ENCODE results near the gene MDGA2.

Gene MDGA2

DNA sequence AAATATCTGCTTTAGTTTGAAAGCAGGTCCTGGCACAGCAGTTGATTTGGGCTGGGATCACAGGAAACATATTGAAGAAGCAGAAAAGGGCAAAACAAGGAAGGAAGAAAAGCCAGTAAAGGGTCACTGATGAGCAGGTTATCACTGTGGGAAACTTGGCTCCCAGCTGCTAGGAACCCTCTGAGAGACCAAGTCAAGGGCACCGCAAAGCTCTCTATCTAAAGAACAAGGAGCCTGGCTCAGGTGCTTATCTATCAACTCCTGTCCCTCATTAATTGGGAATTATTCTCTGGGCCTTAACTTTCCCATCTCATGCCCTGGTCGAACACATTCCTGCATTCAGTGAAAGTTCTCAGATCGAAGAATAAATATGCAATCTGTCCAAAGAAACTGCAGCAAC is 572.9 kb downstream of the MDGA2 start:
- H3K27me3 ChIP-seq (ENCODE audit: insufficient read depth, low read depth): no peaks in the 10 kb centered on the region
- TF ChIP-seq CTCF (conservative IDR thresholded peaks at IDR 0.05; ENCODE audit: low read depth, low read length): no peak

DNA sequence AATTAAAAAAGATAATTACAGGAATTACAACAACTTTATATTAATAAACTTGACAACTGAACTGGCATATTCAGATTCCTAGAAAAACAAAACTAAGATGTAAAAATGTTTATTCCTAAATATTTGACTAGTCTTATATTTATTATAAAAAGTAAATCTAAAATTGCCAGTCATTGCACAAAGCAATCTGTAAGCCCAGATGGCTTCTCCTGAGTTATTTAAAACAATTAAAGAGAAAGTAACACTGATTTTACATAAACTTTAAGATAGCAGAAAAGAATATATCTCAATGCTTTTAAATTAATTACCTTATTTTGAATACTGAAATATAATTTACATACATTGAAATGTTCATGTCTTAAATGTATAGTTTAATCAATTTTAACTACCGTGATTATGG is 589.7 kb downstream of the MDGA2 start:
- Histone ChIP-seq H3K9ac (no peak overlapping the region), H3K4me3 (IDR thresholded peaks at IDR 0.05; ENCODE audit: insufficient read depth, low read depth, low read length) (no peak overlapping the region), H3K79me2 (ENCODE audit: insufficient read depth, low read depth) (no peaks in the 10 kb centered on the region), H3K4me1 (ENCODE audit: low read depth, poor library complexity, severe bottlenecking) (no peaks in the 10 kb centered on the region), H4K20me1 (ENCODE audit: insufficient read depth) (no peaks in the 10 kb centered on the region), H3K36me3 (ENCODE audit: insufficient read depth) (no peaks in the 10 kb centered on the region), H3K27me3 (ENCODE audit: insufficient read depth, low read depth) (no peaks in the 10 kb centered on the region), H3K27ac (no peak overlapping the region), H3K4me2 (no peak overlapping the region), H2AFZ (ENCODE audit: low read depth) (no peak overlapping the region)
- no peak for TF ChIP-seq CTCF (conservative IDR thresholded peaks at IDR 0.05; ENCODE audit: low read depth, low read length)

More for the DNA sequence above, 572.9 kb downstream of the MDGA2 start:
- Histone ChIP-seq H3K4me1 (ENCODE audit: low read depth, poor library complexity, severe bottlenecking) (no peaks in the 10 kb centered on the region), H3K79me2 (ENCODE audit: insufficient read depth, low read depth) (no peaks in the 10 kb centered on the region), H3K36me3 (ENCODE audit: insufficient read depth) (no peaks in the 10 kb centered on the region), H3K4me2 (no peak overlapping the region), H4K20me1 (ENCODE audit: insufficient read depth) (no peaks in the 10 kb centered on the region), H2AFZ (ENCODE audit: low read depth) (no peak overlapping the region), H3K27ac (no peak overlapping the region), H3K4me3 (IDR thresholded peaks at IDR 0.05; ENCODE audit: insufficient read depth, low read depth, low read length) (no peak overlapping the region), H3K9ac (no peak overlapping the region)

- TF ChIP-seq CTCF (conservative IDR thresholded peaks at IDR 0.05; ENCODE audit: low read depth, low read length): no peak
- no peaks in the 10 kb centered on the region for H3K79me2 ChIP-seq (ENCODE audit: insufficient read depth, low read depth)
- no peak overlapping the region for H3K4me2 ChIP-seq
- no peaks in the 10 kb centered on the region for H4K20me1 ChIP-seq (ENCODE audit: insufficient read depth)
- H3K27me3 ChIP-seq (ENCODE audit: insufficient read depth, low read depth): no peaks in the 10 kb centered on the region
- no peak overlapping the region for H2AFZ ChIP-seq (ENCODE audit: low read depth)
- H3K4me1 ChIP-seq (ENCODE audit: low read depth, poor library complexity, severe bottlenecking): no peaks in the 10 kb centered on the region
- no peaks in the 10 kb centered on the region for H3K36me3 ChIP-seq (ENCODE audit: insufficient read depth)
- H3K9ac ChIP-seq: no peak overlapping the region
- H3K4me3 ChIP-seq (IDR thresholded peaks at IDR 0.05; ENCODE audit: insufficient read depth, low read depth, low read length): no peak overlapping the region
- H3K27ac ChIP-seq: no peak overlapping the region
These were observed 610.1 kb downstream of the MDGA2 start for GRCh38 chr14:47065326-47065725.

- no peaks in the 10 kb centered on the region for H3K79me2 ChIP-seq (ENCODE audit: insufficient read depth, low read depth)
- H3K9ac ChIP-seq: no peak overlapping the region
- TF ChIP-seq CTCF (conservative IDR thresholded peaks at IDR 0.05; ENCODE audit: low read depth, low read length): no peak
- H3K27ac ChIP-seq: no peak overlapping the region
- no peaks in the 10 kb centered on the region for H3K27me3 ChIP-seq (ENCODE audit: insufficient read depth, low read depth)
- no peak overlapping the region for H3K4me2 ChIP-seq
- no peaks in the 10 kb centered on the region for H4K20me1 ChIP-seq (ENCODE audit: insufficient read depth)
- H3K4me3 ChIP-seq (IDR thresholded peaks at IDR 0.05; ENCODE audit: insufficient read depth, low read depth, low read length): no peak overlapping the region
- no peaks in the 10 kb centered on the region for H3K36me3 ChIP-seq (ENCODE audit: insufficient read depth)
- H2AFZ ChIP-seq (ENCODE audit: low read depth): no peak overlapping the region
- H3K4me1 ChIP-seq (ENCODE audit: low read depth, poor library complexity, severe bottlenecking): peaks cover 15% of the 10 kb centered on the region
These were observed 615.4 kb downstream of the MDGA2 start for GRCh38 chr14:47060050-47060449.

All from KMS-11 (cell line).